GM13976 (cell line): ENCODE data around the gene GAGE2A.
A peak's percentile ranks its signal among the peaks of the same experiment; 100 is the strongest.

Experiments
- DNase-seq: peaks from one replicate; pipeline ENCODE4 v3.0.0; 2012; ENCODE audit warnings: low spot score
- CTCF ChIP-seq: IDR thresholded peaks from 2 replicates; pipeline ENCODE4 v1.5.1; 2012; ENCODE audit warnings: borderline replicate concordance, mild to moderate bottlenecking; ENCODE audit not compliant: insufficient read depth; ENCODE audit errors: extremely low read depth, missing control alignments, control extremely low read depth
- in situ Hi-C: fragments of 300-500 bp; cut with MboI; formaldehyde crosslinking; loops from one replicate; pipeline ENCODE4 v1.12.0; 2022; ENCODE audit warnings: low sequenced_read_pairs, mixed read lengths, inconsistent platforms; ENCODE audit not compliant: unreplicated experiment

The GAGE2A gene

GRCh38 chrX:49618574-49618973 is 29.3 kb downstream of the GAGE2A start:
- in situ Hi-C loops, result no loop called here
- no peak for DNase-seq
- no peak for TF ChIP-seq CTCF

GRCh38 chrX:49627086-49627777 is 37.9 kb downstream of the GAGE2A start:
- DNase-seq, result peak; percentile 39
- in situ Hi-C loops, result no loop called here
- TF ChIP-seq CTCF, result no peak

- in situ Hi-C loops, result no loop called here
- no peak for TF ChIP-seq CTCF
- no peak for DNase-seq
Observed at GRCh38 chrX:49644991-49645637, 55.8 kb downstream of the GAGE2A start.
